CD4-positive, alpha-beta T cell (primary cell): ENCODE results near the gene HKDC1. TPM values are rescaled to one million over a fixed set of nuclear protein-coding genes. Genes with fewer than 3 reads are reported as not detected.
A peak's percentile ranks its signal among the peaks of the same experiment; 100 is the strongest.

Source experiments
- ATAC-seq: fragments of 200-7000 bp; cut with Tn5 transposase; one replicate; pipeline ENCODE4 v1.10.0; 2022; ENCODE audit warnings: mild to moderate bottlenecking; ENCODE audit not compliant: poor library complexity
- CTCF ChIA-PET: fragments of 350-600 bp; sonication (Branson Sonifier 250); formaldehyde crosslinking; loops from one replicate; lab custom pipeline; 2021; ENCODE audit warnings: antibody characterized with exemption, inconsistent platforms; lab: Charles Lee
- POLR2A ChIA-PET: fragments of 350-600 bp; sonication (Branson Sonifier 250); formaldehyde crosslinking; loops from one replicate; lab custom pipeline; 2021; ENCODE audit warnings: antibody characterized with exemption, inconsistent platforms; lab: Charles Lee
- DNase-seq, 14 experiments: peaks; one replicate each; pipeline ENCODE4 v3.0.0-alpha.2; 2013 to 2020; ENCODE audit warnings: mixed read lengths in 2 of 14
- H3K27ac ChIP-seq, 2 donors: one replicate each; pipeline versions ENCODE4 v1.5.1 to v1.7.0; 2013; ENCODE audit warnings: low read length in 2 of 2, low read depth in 1 of 2, mild to moderate bottlenecking in 1 of 2
- H3K27me3 ChIP-seq, 2 experiments: 1 replicate in 1 of 2; 2 replicates in 1 of 2; pipeline versions ENCODE4 v1.6.1 to v1.7.0; 2013; ENCODE audit warnings: low read length in 2 of 2, control low read depth in 1 of 2, mild to moderate bottlenecking in 1 of 2, moderate library complexity in 1 of 2; ENCODE audit not compliant: insufficient read depth in 2 of 2, control insufficient read depth in 1 of 2
- H3K36me3 ChIP-seq: one replicate; pipeline ENCODE4 v1.6.1; 2013; ENCODE audit warnings: low read length, control low read depth; ENCODE audit not compliant: insufficient read depth
- H3K4me1 ChIP-seq: one replicate; pipeline ENCODE4 v1.6.1; 2013; ENCODE audit warnings: low read length, control low read depth; ENCODE audit not compliant: insufficient read depth
- H3K4me3 ChIP-seq: one replicate; pipeline ENCODE4 v1.5.1; 2013; ENCODE audit warnings: mild to moderate bottlenecking, low read length, moderate library complexity
- H3K9me3 ChIP-seq, 2 experiments: 1 replicate in 1 of 2; 2 replicates in 1 of 2; pipeline versions ENCODE4 v1.6.1 to v1.7.0; 2013; ENCODE audit warnings: low read length in 2 of 2, mild to moderate bottlenecking in 2 of 2, control low read depth in 1 of 2, moderate library complexity in 1 of 2; ENCODE audit not compliant: control insufficient read depth in 1 of 2, insufficient read depth in 1 of 2
- H3K27ac Mint-ChIP-seq: one replicate; pipeline ENCODE4 v1.8.0; 2020; ENCODE audit warnings: mixed read lengths
- H3K27me3 Mint-ChIP-seq: one replicate; pipeline ENCODE4 v1.8.0; 2021; ENCODE audit warnings: mixed read lengths
- H3K36me3 Mint-ChIP-seq: one replicate; pipeline ENCODE4 v1.8.0; 2021; ENCODE audit warnings: low read depth, mixed read lengths
- H3K4me1 Mint-ChIP-seq: one replicate; pipeline ENCODE4 v1.8.0; 2021; ENCODE audit warnings: low read depth, mixed read lengths
- H3K4me3 Mint-ChIP-seq: one replicate; pipeline ENCODE4 v1.8.0; 2020; ENCODE audit warnings: mild to moderate bottlenecking, mixed read lengths
- H3K9me3 Mint-ChIP-seq: one replicate; pipeline ENCODE4 v1.8.0; 2020; ENCODE audit warnings: mixed read lengths
- CTCF ChIP-seq: fragments of 200-600 bp; IDR thresholded peaks from one replicate; pipeline ENCODE4 v1.8.0; 2022; ENCODE audit warnings: antibody characterized with exemption, mild to moderate bottlenecking
- intact Hi-C, 2 experiments: fragments of 100-400 bp; cut with DNase I in 1 of 2; cut with micrococcal nuclease in 1 of 2; formaldehyde crosslinking; loops; one replicate each; pipeline versions ENCODE4 v1.15.1 to v1.9.0; 2023 to 2025; cut with DNase I, micrococcal nuclease
- total RNA-seq, 174 experiments: library from RNA in 2 of 174; stranded (reverse) in 2 of 174; gene quantifications; one replicate each; pipeline ENCODE4 v1.2.3 and lab custom pipeline; 2021 to 2026

Gene HKDC1
- total RNA-seq, 2 experiments from 2014 or later: 3.1 to 4.5 TPM

- Histone ChIP-seq H3K9me3 (no peaks in the 10 kb centered on the region), H3K4me1 (peaks cover 93% of the 10 kb centered on the region), H3K27me3 (no peaks in the 10 kb centered on the region), H3K27ac (no peak overlapping the region), H3K4me3 (no peak overlapping the region), H3K36me3 (no peaks in the 10 kb centered on the region)
- DNase-seq: no peak
- POLR2A ChIA-PET: no interaction called here
- Mint-ChIP-seq H3K4me3 (peak overlapping the region; percentile 73), H3K27ac (peak overlapping the region; percentile 83), H3K9me3 (no peaks in the 10 kb centered on the region), H3K36me3 (no peaks in the 10 kb centered on the region), H3K27me3 (no peaks in the 10 kb centered on the region), H3K4me1 (peaks cover 66% of the 10 kb centered on the region)
- intact Hi-C loops: loop anchor here in 1 of 2 experiments (10.0 kb wide), 1 partner anchor 135 kb away; no protein-coding TSS in a partner anchor
- no peak for TF ChIP-seq CTCF
- CTCF ChIA-PET: no interaction called here
- ATAC-seq: no peak
These were observed 10.0 kb downstream of the HKDC1 start for GRCh38 chr10:69230128-69230527.

- H3K27ac Mint-ChIP-seq: peak overlapping the region; percentile 92
- intact Hi-C loops: loop anchor here in 1 of 2 experiments (10.0 kb wide), 1 partner anchor 133 kb away; no protein-coding TSS in a partner anchor
- POLR2A ChIA-PET: interaction anchor here (1.0 to 1.4 kb wide), 6 partner anchors 9 to 160 kb away, joined by 3 to 9 read pairs (median 4); no protein-coding TSS in a partner anchor
These were observed 12.1 kb downstream of the HKDC1 start for GRCh38 chr10:69232252-69232651.

GRCh38 chr10:69232736-69233480 is 12.8 kb downstream of the HKDC1 start:
- Mint-ChIP-seq H3K4me1 (peaks cover 64% of the 10 kb centered on the region), H3K36me3 (no peaks in the 10 kb centered on the region), H3K9me3 (no peaks in the 10 kb centered on the region), H3K4me3 (peak overlapping the region; percentile 77), H3K27me3 (no peaks in the 10 kb centered on the region), H3K27ac (peak overlapping the region; percentile 92)
- CTCF ChIA-PET: interaction anchor here (0.8 to 1.4 kb wide), 4 partner anchors 10 to 175 kb away, joined by 3 to 4 read pairs (median 3); no protein-coding TSS in a partner anchor
- peak overlapping the region; percentile 19 for H3K4me3 ChIP-seq
- peaks cover 75% of the 10 kb centered on the region for H3K4me1 ChIP-seq
- no peaks in the 10 kb centered on the region for H3K9me3 ChIP-seq
- TF ChIP-seq CTCF: no peak
- intact Hi-C loops: loop anchor here in 1 of 2 experiments (10.0 kb wide), 1 partner anchor 132 kb away; no protein-coding TSS in a partner anchor
- POLR2A ChIA-PET: interaction anchor here (0.7 to 1.4 kb wide), 8 partner anchors 10 to 160 kb away, joined by 3 to 9 read pairs (median 3); no protein-coding TSS in a partner anchor
- H3K36me3 ChIP-seq: no peaks in the 10 kb centered on the region
- peak in 13 of 14 experiments; percentile 24 to 80 (median 46) for DNase-seq
- H3K27me3 ChIP-seq: no peaks in the 10 kb centered on the region
- peak overlapping the region; percentile 31 to 45 for H3K27ac ChIP-seq
- ATAC-seq: peak; percentile 82

More at GRCh38 chr10:69232252-69232651, 12.1 kb downstream of the HKDC1 start:
- Mint-ChIP-seq H3K4me1 (peaks cover 63% of the 10 kb centered on the region), H3K27me3 (no peaks in the 10 kb centered on the region), H3K9me3 (no peaks in the 10 kb centered on the region), H3K4me3 (peak overlapping the region; percentile 77), H3K36me3 (no peaks in the 10 kb centered on the region)
- Histone ChIP-seq H3K4me1 (peaks cover 76% of the 10 kb centered on the region), H3K9me3 (no peaks in the 10 kb centered on the region), H3K27ac (no peak overlapping the region), H3K4me3 (no peak overlapping the region), H3K27me3 (no peaks in the 10 kb centered on the region), H3K36me3 (no peaks in the 10 kb centered on the region)
- DNase-seq (no peak), ATAC-seq (no peak)
- no peak for TF ChIP-seq CTCF
- CTCF ChIA-PET: interaction anchor here (1.0 to 1.4 kb wide), 2 partner anchors 132 to 160 kb away, joined by 3 to 4 read pairs; no protein-coding TSS in a partner anchor
